Peyer's patch (tissue), 4 donors: ENCODE data around the gene MFN2. TPM values are rescaled to one million over a fixed set of nuclear protein-coding genes. Genes with fewer than 3 reads are reported as not detected.
A peak's percentile ranks its signal among the peaks of the same experiment; 100 is the strongest.

Experiments used
- DNase-seq, 3 donors: peaks; one replicate each; pipeline ENCODE4 v3.0.0-alpha.2; 2017 to 2019
- H3K27ac ChIP-seq, 4 donors: fragments of 200-600 bp; sonication (generic); one replicate each; pipeline ENCODE4 v1.5.1; 2016 to 2019
- H3K27me3 ChIP-seq, 2 donors: fragments of 200-600 bp; sonication (generic); one replicate each; pipeline ENCODE4 v1.5.1; 2019
- H3K36me3 ChIP-seq, 3 donors: fragments of 200-600 bp; sonication (generic); one replicate each; pipeline ENCODE4 v1.5.1; 2016 to 2019
- H3K4me1 ChIP-seq, 4 donors: fragments of 200-600 bp; sonication (generic); one replicate each; pipeline ENCODE4 v1.5.1; 2016 to 2019
- H3K4me3 ChIP-seq, 4 donors: fragments of 200-600 bp; sonication (generic); 1 replicate in 3 of 4; 2 replicates in 1 of 4; pipeline ENCODE4 v1.5.1; 2016 to 2019; ENCODE audit warnings: mild to moderate bottlenecking in 1 of 4
- H3K9me3 ChIP-seq, 4 donors: fragments of 200-600 bp; sonication (generic); one replicate each; pipeline ENCODE4 v1.5.1; 2016 to 2019; ENCODE audit warnings: mild to moderate bottlenecking in 1 of 4
- POLR2A ChIP-seq, 2 donors: fragments of 450-650 bp; IDR thresholded peaks; one replicate each; pipeline ENCODE4 v1.5.1; 2017; ENCODE audit warnings: antibody characterized with exemption in 2 of 2, mild to moderate bottlenecking in 2 of 2, moderate library complexity in 2 of 2
- total RNA-seq, 4 donors: library from RNA; depleted of rRNA; stranded (reverse); fragments of >200 nt; gene quantifications; one replicate each; pipeline ENCODE4 v1.1.0, GENCODE V29; 2016
- TF ChIP-seq, protein P1 (sequence below), 6 experiments: fragments of 450-650 bp in 4 of 6; fragments of 200-600 bp in 2 of 6; sonication (generic) in 1 of 6; IDR thresholded peaks; one replicate each; pipeline ENCODE4 v1.5.1; 2017 to 2019; ENCODE audit warnings: antibody characterized with exemption in 6 of 6, mild to moderate bottlenecking in 3 of 6, moderate library complexity in 1 of 6

The MFN2 gene
- total RNA-seq, 4 donors from 2014 or later, result 54.5 to 101 (median 94.9) TPM

DNA sequence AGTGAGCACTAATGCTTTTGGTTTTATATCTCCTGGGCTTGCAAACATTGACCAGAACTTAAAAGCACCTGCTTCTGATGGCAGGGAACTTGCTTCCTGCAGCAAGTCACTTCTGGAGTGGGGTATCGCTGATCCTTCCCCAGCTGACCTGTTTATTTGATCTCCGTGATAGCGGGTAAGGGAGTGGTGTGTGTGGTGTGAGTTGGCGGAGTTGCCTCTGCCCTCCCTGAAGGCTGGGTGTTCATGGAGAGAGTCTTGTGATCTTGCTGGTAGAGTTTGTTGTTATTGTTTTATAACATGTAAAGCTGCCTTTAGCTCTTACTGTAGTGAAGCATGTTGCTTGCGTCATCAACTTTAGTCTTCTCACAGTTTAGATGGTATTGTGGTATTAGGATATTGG, 3.9 kb downstream of the MFN2 start:
- Histone ChIP-seq H3K4me3 (peak overlapping the region in 2 of 4 donors; percentile 2 to 18), H3K27me3 (no peaks in the 10 kb centered on the region), H3K4me1 (peaks cover 0 to 46% (median 9%) of the 10 kb centered on the region in 4 donors), H3K36me3 (peaks cover 0 to 50% (median 0%) of the 10 kb centered on the region in 3 donors), H3K27ac (peak overlapping the region in 3 of 4 donors; percentile 33 to 87 (median 73)), H3K9me3 (no peaks in the 10 kb centered on the region)
- DNase-seq, result peak in 1 of 3 donors; percentile 61
- TF ChIP-seq, protein P1, sequence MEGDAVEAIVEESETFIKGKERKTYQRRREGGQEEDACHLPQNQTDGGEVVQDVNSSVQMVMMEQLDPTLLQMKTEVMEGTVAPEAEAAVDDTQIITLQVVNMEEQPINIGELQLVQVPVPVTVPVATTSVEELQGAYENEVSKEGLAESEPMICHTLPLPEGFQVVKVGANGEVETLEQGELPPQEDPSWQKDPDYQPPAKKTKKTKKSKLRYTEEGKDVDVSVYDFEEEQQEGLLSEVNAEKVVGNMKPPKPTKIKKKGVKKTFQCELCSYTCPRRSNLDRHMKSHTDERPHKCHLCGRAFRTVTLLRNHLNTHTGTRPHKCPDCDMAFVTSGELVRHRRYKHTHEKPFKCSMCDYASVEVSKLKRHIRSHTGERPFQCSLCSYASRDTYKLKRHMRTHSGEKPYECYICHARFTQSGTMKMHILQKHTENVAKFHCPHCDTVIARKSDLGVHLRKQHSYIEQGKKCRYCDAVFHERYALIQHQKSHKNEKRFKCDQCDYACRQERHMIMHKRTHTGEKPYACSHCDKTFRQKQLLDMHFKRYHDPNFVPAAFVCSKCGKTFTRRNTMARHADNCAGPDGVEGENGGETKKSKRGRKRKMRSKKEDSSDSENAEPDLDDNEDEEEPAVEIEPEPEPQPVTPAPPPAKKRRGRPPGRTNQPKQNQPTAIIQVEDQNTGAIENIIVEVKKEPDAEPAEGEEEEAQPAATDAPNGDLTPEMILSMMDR (IDR thresholded peaks at IDR 0.05), result no peak
- no peak for TF ChIP-seq POLR2A (IDR thresholded peaks at IDR 0.05)

DNA sequence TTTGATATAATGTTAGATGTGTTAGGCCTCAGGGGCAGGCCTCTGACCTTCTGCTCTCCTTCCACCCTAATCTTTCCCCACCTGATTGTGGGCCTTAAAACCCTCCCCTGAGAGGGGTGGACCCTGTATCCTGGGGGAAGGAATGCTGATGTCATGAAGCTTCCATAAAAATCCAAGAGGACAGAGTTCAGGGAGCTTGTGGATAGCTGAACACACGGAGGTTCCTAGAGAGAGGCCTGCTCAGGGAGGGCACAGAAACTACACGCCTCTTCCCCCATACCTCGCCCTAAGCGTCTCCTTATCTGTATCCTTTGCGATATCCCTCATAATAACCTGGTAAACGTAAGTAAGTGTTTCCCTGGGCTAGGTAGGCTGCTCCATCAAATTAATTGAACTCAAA, 4.3 kb downstream of the MFN2 start:
- H3K4me1 ChIP-seq, result peaks cover 0 to 41% (median 5%) of the 10 kb centered on the region in 4 donors
- TF ChIP-seq POLR2A (IDR thresholded peaks at IDR 0.05), result peak in 1 of 2 donors; percentile 27
- TF ChIP-seq, protein P1 (IDR thresholded peaks at IDR 0.05), result peak in 1 of 6 experiments; percentile 10
- H3K9me3 ChIP-seq, result no peaks in the 10 kb centered on the region

DNA sequence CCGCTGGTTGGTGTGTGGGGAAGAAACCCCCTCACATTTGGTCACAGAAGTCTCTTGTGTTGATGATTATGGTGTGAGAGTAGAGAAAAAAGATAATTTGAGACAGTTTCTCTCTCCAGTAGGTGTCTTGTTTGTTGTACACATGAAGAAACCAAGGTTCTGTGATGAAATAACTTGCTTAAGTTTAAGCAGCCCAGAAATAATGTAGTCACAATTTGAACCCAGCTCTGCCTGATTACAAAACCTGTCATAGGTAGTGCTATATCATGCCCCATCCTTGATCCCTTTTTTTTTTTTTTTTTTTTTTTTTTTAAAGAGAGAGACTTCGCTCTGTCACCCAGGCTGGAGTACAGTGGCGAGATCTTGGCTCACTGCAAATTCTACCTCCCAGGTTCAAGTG, 4.9 kb downstream of the MFN2 start:
- H3K27ac ChIP-seq, result peak overlapping the region in 3 of 4 donors; percentile 33 to 87 (median 73)
- H3K27me3 ChIP-seq, result no peaks in the 10 kb centered on the region
- DNase-seq, result no peak
- H3K36me3 ChIP-seq, result peaks cover 0 to 60% (median 0%) of the 10 kb centered on the region in 3 donors
- no peaks in the 10 kb centered on the region for H3K9me3 ChIP-seq
- H3K4me1 ChIP-seq, result peaks cover 0 to 40% (median 3%) of the 10 kb centered on the region in 4 donors
- H3K4me3 ChIP-seq, result peak overlapping the region in 1 of 4 donors; percentile 22
- TF ChIP-seq, protein P1 (IDR thresholded peaks at IDR 0.05), result no peak
- no peak for TF ChIP-seq POLR2A (IDR thresholded peaks at IDR 0.05)

More for the DNA sequence above, 4.3 kb downstream of the MFN2 start:
- Histone ChIP-seq H3K27ac (peak overlapping the region in 3 of 4 donors; percentile 33 to 87 (median 73)), H3K4me3 (peak overlapping the region in 2 of 4 donors; percentile 19 to 22), H3K36me3 (peaks cover 0 to 54% (median 0%) of the 10 kb centered on the region in 3 donors), H3K27me3 (no peaks in the 10 kb centered on the region)
- no peak for DNase-seq

DNA sequence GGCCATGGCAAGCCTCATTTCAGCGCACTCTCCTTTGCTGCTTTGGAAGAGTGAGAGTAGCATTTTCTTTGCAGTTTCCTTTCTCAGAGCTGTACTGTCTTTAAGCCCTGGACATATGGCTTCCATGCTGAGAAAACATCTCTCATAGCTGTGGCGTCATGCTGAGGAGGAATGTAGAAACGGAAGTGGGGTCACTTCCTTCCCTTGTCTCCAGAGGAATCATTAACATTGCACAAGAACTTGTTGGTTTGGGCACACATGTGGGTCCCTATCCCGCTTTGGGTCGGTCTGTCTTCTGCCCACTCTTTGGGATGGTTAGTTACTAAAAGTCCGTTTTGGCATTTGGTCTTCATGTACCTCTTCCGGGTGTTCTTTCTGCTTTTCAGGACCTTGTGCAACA, 5.6 kb downstream of the MFN2 start:
- Histone ChIP-seq H3K4me3 (no peak overlapping the region), H3K27ac (peak overlapping the region in 1 of 4 donors; percentile 38), H3K36me3 (peaks cover 0 to 67% (median 0%) of the 10 kb centered on the region in 3 donors), H3K9me3 (no peaks in the 10 kb centered on the region), H3K4me1 (peaks cover 0 to 38% (median 3%) of the 10 kb centered on the region in 4 donors), H3K27me3 (no peaks in the 10 kb centered on the region)
- no peak for TF ChIP-seq POLR2A (IDR thresholded peaks at IDR 0.05)
- TF ChIP-seq, protein P1 (IDR thresholded peaks at IDR 0.05), result no peak
- no peak for DNase-seq

DNA sequence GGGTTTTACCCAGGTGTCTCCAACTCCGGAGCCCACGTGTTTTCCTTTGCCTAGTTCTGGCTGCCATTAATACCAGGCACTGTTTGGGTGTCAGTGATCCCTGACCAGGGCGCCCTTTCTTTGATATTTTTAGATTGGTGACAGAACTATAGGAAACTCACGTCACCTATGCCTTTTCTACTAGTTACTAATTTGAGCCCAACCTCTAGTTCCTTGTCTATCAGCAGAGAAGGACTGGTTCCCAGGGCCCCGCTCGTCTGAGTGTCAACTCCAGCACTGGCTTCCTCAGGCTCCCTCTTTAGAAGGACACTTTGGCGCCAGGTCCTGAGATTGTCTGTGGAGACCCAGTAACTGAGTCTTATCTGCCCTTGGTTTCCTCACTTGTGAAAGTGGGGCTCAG, 9.4 kb downstream of the MFN2 start:
- no peak overlapping the region for H3K4me3 ChIP-seq
- H3K36me3 ChIP-seq, result peaks cover 0 to 74% (median 0%) of the 10 kb centered on the region in 3 donors
- no peaks in the 10 kb centered on the region for H3K9me3 ChIP-seq
- H3K27me3 ChIP-seq, result no peaks in the 10 kb centered on the region
- TF ChIP-seq, protein P1 (IDR thresholded peaks at IDR 0.05), result no peak
- no peak for TF ChIP-seq POLR2A (IDR thresholded peaks at IDR 0.05)
- peaks cover 0 to 8% (median 0%) of the 10 kb centered on the region in 4 donors for H3K4me1 ChIP-seq
- no peak for DNase-seq
- no peak overlapping the region for H3K27ac ChIP-seq
